Activated CD8-positive, alpha-beta memory T cell treated with anti-CD3 and anti-CD28 coated beads, Interleukin-2, amount 50 U/mL, for 1 hour (primary cell): ENCODE measurements around the gene CCL18.
"Not testable (repeated sequence)": the region's sequence is repeated elsewhere in the genome, so short reads cannot be mapped to it uniquely, and the experiment has no call there.

Experiments used
- DNase-seq: peaks from one replicate; pipeline ENCODE4 v3.0.0-alpha.2; 2020; ENCODE audit errors: extremely low read depth

The CCL18 gene

GRCh38 chr17:36104246-36104645 lies 40.2 kb downstream of the CCL18 start:
- not testable (repeated sequence) for DNase-seq

GRCh38 chr17:36104701-36105181 lies 40.7 kb downstream of the CCL18 start:
- DNase-seq: no peak

GRCh38 chr17:36105781-36106492 lies 41.9 kb downstream of the CCL18 start:
- DNase-seq: no peak

- no peak for DNase-seq
Observed at GRCh38 chr17:36106493-36106835, 42.4 kb downstream of the CCL18 start.

- DNase-seq: no peak
Observed at GRCh38 chr17:36107660-36108059, 43.6 kb downstream of the CCL18 start.

- DNase-seq: not testable (repeated sequence)
Observed at GRCh38 chr17:36108265-36108664, 44.2 kb downstream of the CCL18 start.

- DNase-seq: no peak
Observed at GRCh38 chr17:36111068-36111490, 47.0 kb downstream of the CCL18 start.

GRCh38 chr17:36112572-36112971 lies 48.5 kb downstream of the CCL18 start:
- DNase-seq: no peak

- DNase-seq: not testable (repeated sequence)
Observed at GRCh38 chr17:36113131-36113530, 49.1 kb downstream of the CCL18 start.

GRCh38 chr17:36114971-36115648 lies 51.0 kb downstream of the CCL18 start:
- not testable (repeated sequence) for DNase-seq

GRCh38 chr17:36115649-36115977 lies 51.5 kb downstream of the CCL18 start:
- not testable (repeated sequence) for DNase-seq

GRCh38 chr17:36117505-36118382 lies 53.7 kb downstream of the CCL18 start:
- no peak for DNase-seq

GRCh38 chr17:36118477-36119353 lies 54.6 kb downstream of the CCL18 start:
- no peak for DNase-seq

GRCh38 chr17:36120221-36120620 lies 56.1 kb downstream of the CCL18 start:
- no peak for DNase-seq

- DNase-seq: not testable (repeated sequence)
Observed at GRCh38 chr17:36121099-36121498, 57.0 kb downstream of the CCL18 start.
